GM23338 (cell line): ENCODE results near the gene CTTN. TPM values are rescaled to one million over a fixed set of nuclear protein-coding genes. Genes with fewer than 3 reads are reported as not detected.

Experiments
- ATAC-seq: fragments of 200-7000 bp; cut with Tn5 transposase; 3 replicates; pipeline ENCODE4 v1.9.1; 2020
- DNase-seq: peaks from one replicate; pipeline ENCODE4 v3.0.0-alpha.2; 2015; ENCODE audit warnings: low spot score
- H2AFZ ChIP-seq: fragments of 200-600 bp; sonication (generic); 2 replicates; pipeline ENCODE4 v1.8.0; 2016; ENCODE audit warnings: antibody characterized with exemption, mild to moderate bottlenecking, moderate library complexity
- H3F3A ChIP-seq: fragments of 200-600 bp; sonication (generic); replicated peaks from 2 replicates; pipeline ENCODE4 v1.8.0; 2017; ENCODE audit warnings: antibody characterized with exemption, mixed run types, low read depth
- H3K27ac ChIP-seq: fragments of 200-600 bp; sonication (generic); 2 replicates; pipeline ENCODE4 v1.6.1; 2016; ENCODE audit warnings: low read depth
- H3K27me3 ChIP-seq: fragments of 200-600 bp; sonication (generic); 2 replicates; pipeline ENCODE4 v1.8.0; 2016; ENCODE audit warnings: mild to moderate bottlenecking, mixed run types, moderate library complexity; ENCODE audit not compliant: insufficient read depth
- H3K36me3 ChIP-seq: fragments of 200-600 bp; sonication (generic); 2 replicates; pipeline ENCODE4 v1.8.0; 2016; ENCODE audit warnings: mild to moderate bottlenecking; ENCODE audit not compliant: insufficient read depth
- H3K4me1 ChIP-seq: fragments of 200-600 bp; sonication (generic); 2 replicates; pipeline ENCODE4 v1.8.0; 2016; ENCODE audit warnings: mild to moderate bottlenecking, moderate library complexity; ENCODE audit not compliant: insufficient read depth
- H3K4me2 ChIP-seq: fragments of 200-600 bp; sonication (generic); 2 replicates; pipeline ENCODE4 v1.7.1; 2017; ENCODE audit warnings: mixed run types
- H3K4me3 ChIP-seq: fragments of 200-600 bp; sonication (generic); 2 replicates; pipeline ENCODE4 v1.6.1; 2016; ENCODE audit warnings: mixed run types
- H3K79me2 ChIP-seq: fragments of 200-600 bp; sonication (generic); replicated peaks from 2 replicates; pipeline ENCODE4 v1.8.0; 2017; ENCODE audit warnings: mild to moderate bottlenecking; ENCODE audit not compliant: insufficient read depth
- H3K9me2 ChIP-seq: fragments of 200-600 bp; sonication (generic); 2 replicates; pipeline ENCODE4 v1.8.0; 2017; ENCODE audit not compliant: insufficient read depth
- H4K20me1 ChIP-seq: fragments of 200-600 bp; sonication (generic); replicated peaks from 2 replicates; pipeline ENCODE4 v1.8.0; 2017; ENCODE audit warnings: mild to moderate bottlenecking; ENCODE audit not compliant: insufficient read depth
- H3K27ac Mint-ChIP-seq: 2 replicates; pipeline ENCODE4 v1.8.0; 2020; ENCODE audit warnings: inconsistent platforms, mild to moderate bottlenecking, moderate library complexity, mixed read lengths
- H3K27me3 Mint-ChIP-seq: 3 replicates; pipeline ENCODE4 v1.8.0; 2022; ENCODE audit warnings: low read depth, mild to moderate bottlenecking, moderate library complexity, mixed read lengths, inconsistent platforms; ENCODE audit not compliant: insufficient read depth, poor library complexity
- H3K36me3 Mint-ChIP-seq: 3 replicates; pipeline ENCODE4 v1.8.0; 2021; ENCODE audit warnings: low read depth, mild to moderate bottlenecking, inconsistent platforms, moderate library complexity, mixed read lengths
- H3K4me1 Mint-ChIP-seq: 3 replicates; pipeline ENCODE4 v1.8.0; 2020; ENCODE audit warnings: mild to moderate bottlenecking, inconsistent platforms, mixed read lengths
- H3K4me3 Mint-ChIP-seq: 3 replicates; pipeline ENCODE4 v1.8.0; 2021; ENCODE audit warnings: moderate library complexity, mild to moderate bottlenecking, inconsistent platforms, mixed read lengths
- H3K9me3 Mint-ChIP-seq: 3 replicates; pipeline ENCODE4 v1.8.0; 2020; ENCODE audit warnings: moderate library complexity, mild to moderate bottlenecking, inconsistent platforms, mixed read lengths
- CREB1 ChIP-seq: fragments of 250-450 bp; sonication (Bioruptor Pico); IDR thresholded peaks from 2 replicates; pipeline ENCODE4 v1.5.0; 2020; ENCODE audit warnings: low read depth, mild to moderate bottlenecking, moderate library complexity
- EZH2 ChIP-seq: fragments of 200-600 bp; sonication (generic); IDR thresholded peaks from one replicate; pipeline ENCODE4 v1.8.0; 2017; ENCODE audit warnings: antibody characterized with exemption, mild to moderate bottlenecking, low read depth; ENCODE audit not compliant: unreplicated experiment
- EZH2phosphoT487 ChIP-seq: fragments of 200-600 bp; sonication (generic); IDR thresholded peaks from one replicate; pipeline ENCODE4 v1.8.1; 2018; ENCODE audit warnings: antibody characterized with exemption; ENCODE audit not compliant: unreplicated experiment
- JUNB ChIP-seq: IDR thresholded peaks from one replicate; pipeline ENCODE4 v1.6.1; 2016; ENCODE audit warnings: antibody characterized with exemption; ENCODE audit not compliant: unreplicated experiment
- NANOG ChIP-seq: IDR thresholded peaks from 2 replicates; pipeline ENCODE4 v1.6.1; 2016; ENCODE audit warnings: antibody characterized with exemption, borderline replicate concordance
- POLR2AphosphoS5 ChIP-seq: IDR thresholded peaks from 2 replicates; pipeline ENCODE4 v1.6.1; 2016; ENCODE audit warnings: antibody characterized with exemption, low read depth
- STAT1 ChIP-seq: IDR thresholded peaks from one replicate; pipeline ENCODE4 v1.6.1; 2016; ENCODE audit warnings: antibody characterized with exemption; ENCODE audit not compliant: unreplicated experiment
- ZNF114 ChIP-seq: fragments of 250-450 bp; sonication (Bioruptor Pico); IDR thresholded peaks from 2 replicates; pipeline ENCODE4 v1.5.0; 2020; ENCODE audit warnings: mild to moderate bottlenecking, moderate library complexity
- ZNF331 ChIP-seq: fragments of 250-450 bp; sonication (Bioruptor Pico); IDR thresholded peaks from 2 replicates; pipeline ENCODE4 v1.5.0; 2020; ENCODE audit warnings: low read depth, mild to moderate bottlenecking, moderate library complexity
- polyA plus RNA-seq: library from polyadenylated mRNA; unstranded; fragments of >200 nt; fragmentation: Nextera tagmentation; extraction: Ambion mirVana; gene quantifications from 2 replicates; pipeline ENCODE4 v1.2.1, GENCODE V29; 2016
- total RNA-seq: library from RNA; depleted of rRNA; stranded (reverse); fragments of >200 nt; shearing (Covaris generic); gene quantifications from 2 replicates; pipeline ENCODE4 v1.2.3, GENCODE V29; 2014
- TF ChIP-seq, protein P1 (sequence below): IDR thresholded peaks from 2 replicates; pipeline ENCODE4 v1.6.1; 2016; ENCODE audit warnings: antibody characterized with exemption
- TF ChIP-seq, protein P2 (sequence below): IDR thresholded peaks from one replicate; pipeline ENCODE4 v1.6.1; 2018; ENCODE audit warnings: antibody characterized with exemption; ENCODE audit not compliant: unreplicated experiment
- TF ChIP-seq, protein P3 (sequence below), 2 experiments: fragments of 200-600 bp in 1 of 2; sonication (generic) in 1 of 2; conservative IDR thresholded peaks; 2 replicates each; pipeline versions ENCODE4 v1.5.1 to v1.6.1; 2016 to 2017; ENCODE audit warnings: antibody characterized with exemption in 2 of 2, low read depth in 2 of 2, mild to moderate bottlenecking in 2 of 2, moderate library complexity in 1 of 2
- TF ChIP-seq, protein P4 (sequence below): fragments of 250-450 bp; sonication (Bioruptor Pico); IDR thresholded peaks from 2 replicates; pipeline ENCODE4 v1.5.0; 2020; ENCODE audit warnings: mild to moderate bottlenecking, moderate library complexity

The CTTN gene
- total and polyA plus RNA-seq, 2 experiments from 2014 or later = 163 to 343 TPM

DNA sequence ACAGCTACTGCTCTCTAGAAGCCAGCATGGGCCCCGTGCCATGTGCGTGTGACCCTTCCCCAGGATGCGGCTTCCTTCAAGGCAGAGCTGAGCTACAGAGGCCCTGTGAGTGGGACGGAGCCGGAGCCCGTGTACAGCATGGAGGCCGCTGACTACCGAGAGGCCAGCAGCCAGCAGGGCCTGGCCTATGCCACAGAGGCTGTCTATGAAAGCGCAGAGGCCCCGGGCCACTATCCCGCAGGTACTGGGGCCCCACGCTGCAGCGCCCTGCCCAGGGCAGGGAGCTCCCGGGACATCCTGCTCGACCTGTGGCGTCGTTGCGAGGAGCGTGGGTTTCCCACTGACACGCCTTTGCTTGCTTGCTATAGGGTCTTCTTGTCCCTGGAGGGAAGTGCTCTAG is 34.7 kb downstream of the CTTN start:
- Mint-ChIP-seq H3K4me1 (peaks cover 4% of the 10 kb centered on the region; the same call in 1 of the 3 replicates), H3K36me3 (peaks cover 89% of the 10 kb centered on the region), H3K27ac (no peak overlapping the region), H3K9me3 (peaks cover 2% of the 10 kb centered on the region; the same call in 1 of the 3 replicates), H3K27me3 (peaks cover 2% of the 10 kb centered on the region), H3K4me3 (no peak overlapping the region)
- no peaks in the 10 kb centered on the region for H3F3A ChIP-seq
- peaks cover 14% of the 10 kb centered on the region for H4K20me1 ChIP-seq
- H3K4me1 ChIP-seq = no peaks in the 10 kb centered on the region
- no peak overlapping the region for H3K4me2 ChIP-seq
- H3K36me3 ChIP-seq = peaks cover 22% of the 10 kb centered on the region; the same call in 1 of the 2 replicates
- no peaks in the 10 kb centered on the region for H3K9me2 ChIP-seq
- no peaks in the 10 kb centered on the region for H3K79me2 ChIP-seq
- no peak for TF ChIP-seq NANOG
- no peak for TF ChIP-seq EZH2phosphoT487
- no peak for TF ChIP-seq STAT1
- TF ChIP-seq, protein P1, sequence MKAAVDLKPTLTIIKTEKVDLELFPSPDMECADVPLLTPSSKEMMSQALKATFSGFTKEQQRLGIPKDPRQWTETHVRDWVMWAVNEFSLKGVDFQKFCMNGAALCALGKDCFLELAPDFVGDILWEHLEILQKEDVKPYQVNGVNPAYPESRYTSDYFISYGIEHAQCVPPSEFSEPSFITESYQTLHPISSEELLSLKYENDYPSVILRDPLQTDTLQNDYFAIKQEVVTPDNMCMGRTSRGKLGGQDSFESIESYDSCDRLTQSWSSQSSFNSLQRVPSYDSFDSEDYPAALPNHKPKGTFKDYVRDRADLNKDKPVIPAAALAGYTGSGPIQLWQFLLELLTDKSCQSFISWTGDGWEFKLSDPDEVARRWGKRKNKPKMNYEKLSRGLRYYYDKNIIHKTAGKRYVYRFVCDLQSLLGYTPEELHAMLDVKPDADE = no peak
- TF ChIP-seq POLR2AphosphoS5 = no peak
- TF ChIP-seq, protein P2, sequence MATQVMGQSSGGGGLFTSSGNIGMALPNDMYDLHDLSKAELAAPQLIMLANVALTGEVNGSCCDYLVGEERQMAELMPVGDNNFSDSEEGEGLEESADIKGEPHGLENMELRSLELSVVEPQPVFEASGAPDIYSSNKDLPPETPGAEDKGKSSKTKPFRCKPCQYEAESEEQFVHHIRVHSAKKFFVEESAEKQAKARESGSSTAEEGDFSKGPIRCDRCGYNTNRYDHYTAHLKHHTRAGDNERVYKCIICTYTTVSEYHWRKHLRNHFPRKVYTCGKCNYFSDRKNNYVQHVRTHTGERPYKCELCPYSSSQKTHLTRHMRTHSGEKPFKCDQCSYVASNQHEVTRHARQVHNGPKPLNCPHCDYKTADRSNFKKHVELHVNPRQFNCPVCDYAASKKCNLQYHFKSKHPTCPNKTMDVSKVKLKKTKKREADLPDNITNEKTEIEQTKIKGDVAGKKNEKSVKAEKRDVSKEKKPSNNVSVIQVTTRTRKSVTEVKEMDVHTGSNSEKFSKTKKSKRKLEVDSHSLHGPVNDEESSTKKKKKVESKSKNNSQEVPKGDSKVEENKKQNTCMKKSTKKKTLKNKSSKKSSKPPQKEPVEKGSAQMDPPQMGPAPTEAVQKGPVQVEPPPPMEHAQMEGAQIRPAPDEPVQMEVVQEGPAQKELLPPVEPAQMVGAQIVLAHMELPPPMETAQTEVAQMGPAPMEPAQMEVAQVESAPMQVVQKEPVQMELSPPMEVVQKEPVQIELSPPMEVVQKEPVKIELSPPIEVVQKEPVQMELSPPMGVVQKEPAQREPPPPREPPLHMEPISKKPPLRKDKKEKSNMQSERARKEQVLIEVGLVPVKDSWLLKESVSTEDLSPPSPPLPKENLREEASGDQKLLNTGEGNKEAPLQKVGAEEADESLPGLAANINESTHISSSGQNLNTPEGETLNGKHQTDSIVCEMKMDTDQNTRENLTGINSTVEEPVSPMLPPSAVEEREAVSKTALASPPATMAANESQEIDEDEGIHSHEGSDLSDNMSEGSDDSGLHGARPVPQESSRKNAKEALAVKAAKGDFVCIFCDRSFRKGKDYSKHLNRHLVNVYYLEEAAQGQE = no peak
- TF ChIP-seq CREB1 (CRISPR knock-in tag) = no peak
- no peak for TF ChIP-seq JUNB
- no peak for TF ChIP-seq ZNF114 (CRISPR knock-in tag)
- no peak for TF ChIP-seq ZNF331
- TF ChIP-seq EZH2 = no peak
- TF ChIP-seq, protein P3, sequence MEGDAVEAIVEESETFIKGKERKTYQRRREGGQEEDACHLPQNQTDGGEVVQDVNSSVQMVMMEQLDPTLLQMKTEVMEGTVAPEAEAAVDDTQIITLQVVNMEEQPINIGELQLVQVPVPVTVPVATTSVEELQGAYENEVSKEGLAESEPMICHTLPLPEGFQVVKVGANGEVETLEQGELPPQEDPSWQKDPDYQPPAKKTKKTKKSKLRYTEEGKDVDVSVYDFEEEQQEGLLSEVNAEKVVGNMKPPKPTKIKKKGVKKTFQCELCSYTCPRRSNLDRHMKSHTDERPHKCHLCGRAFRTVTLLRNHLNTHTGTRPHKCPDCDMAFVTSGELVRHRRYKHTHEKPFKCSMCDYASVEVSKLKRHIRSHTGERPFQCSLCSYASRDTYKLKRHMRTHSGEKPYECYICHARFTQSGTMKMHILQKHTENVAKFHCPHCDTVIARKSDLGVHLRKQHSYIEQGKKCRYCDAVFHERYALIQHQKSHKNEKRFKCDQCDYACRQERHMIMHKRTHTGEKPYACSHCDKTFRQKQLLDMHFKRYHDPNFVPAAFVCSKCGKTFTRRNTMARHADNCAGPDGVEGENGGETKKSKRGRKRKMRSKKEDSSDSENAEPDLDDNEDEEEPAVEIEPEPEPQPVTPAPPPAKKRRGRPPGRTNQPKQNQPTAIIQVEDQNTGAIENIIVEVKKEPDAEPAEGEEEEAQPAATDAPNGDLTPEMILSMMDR (conservative IDR thresholded peaks at IDR 0.05; ENCODE audit: low read depth in 2 of 2) = no peak
- TF ChIP-seq, protein P4, sequence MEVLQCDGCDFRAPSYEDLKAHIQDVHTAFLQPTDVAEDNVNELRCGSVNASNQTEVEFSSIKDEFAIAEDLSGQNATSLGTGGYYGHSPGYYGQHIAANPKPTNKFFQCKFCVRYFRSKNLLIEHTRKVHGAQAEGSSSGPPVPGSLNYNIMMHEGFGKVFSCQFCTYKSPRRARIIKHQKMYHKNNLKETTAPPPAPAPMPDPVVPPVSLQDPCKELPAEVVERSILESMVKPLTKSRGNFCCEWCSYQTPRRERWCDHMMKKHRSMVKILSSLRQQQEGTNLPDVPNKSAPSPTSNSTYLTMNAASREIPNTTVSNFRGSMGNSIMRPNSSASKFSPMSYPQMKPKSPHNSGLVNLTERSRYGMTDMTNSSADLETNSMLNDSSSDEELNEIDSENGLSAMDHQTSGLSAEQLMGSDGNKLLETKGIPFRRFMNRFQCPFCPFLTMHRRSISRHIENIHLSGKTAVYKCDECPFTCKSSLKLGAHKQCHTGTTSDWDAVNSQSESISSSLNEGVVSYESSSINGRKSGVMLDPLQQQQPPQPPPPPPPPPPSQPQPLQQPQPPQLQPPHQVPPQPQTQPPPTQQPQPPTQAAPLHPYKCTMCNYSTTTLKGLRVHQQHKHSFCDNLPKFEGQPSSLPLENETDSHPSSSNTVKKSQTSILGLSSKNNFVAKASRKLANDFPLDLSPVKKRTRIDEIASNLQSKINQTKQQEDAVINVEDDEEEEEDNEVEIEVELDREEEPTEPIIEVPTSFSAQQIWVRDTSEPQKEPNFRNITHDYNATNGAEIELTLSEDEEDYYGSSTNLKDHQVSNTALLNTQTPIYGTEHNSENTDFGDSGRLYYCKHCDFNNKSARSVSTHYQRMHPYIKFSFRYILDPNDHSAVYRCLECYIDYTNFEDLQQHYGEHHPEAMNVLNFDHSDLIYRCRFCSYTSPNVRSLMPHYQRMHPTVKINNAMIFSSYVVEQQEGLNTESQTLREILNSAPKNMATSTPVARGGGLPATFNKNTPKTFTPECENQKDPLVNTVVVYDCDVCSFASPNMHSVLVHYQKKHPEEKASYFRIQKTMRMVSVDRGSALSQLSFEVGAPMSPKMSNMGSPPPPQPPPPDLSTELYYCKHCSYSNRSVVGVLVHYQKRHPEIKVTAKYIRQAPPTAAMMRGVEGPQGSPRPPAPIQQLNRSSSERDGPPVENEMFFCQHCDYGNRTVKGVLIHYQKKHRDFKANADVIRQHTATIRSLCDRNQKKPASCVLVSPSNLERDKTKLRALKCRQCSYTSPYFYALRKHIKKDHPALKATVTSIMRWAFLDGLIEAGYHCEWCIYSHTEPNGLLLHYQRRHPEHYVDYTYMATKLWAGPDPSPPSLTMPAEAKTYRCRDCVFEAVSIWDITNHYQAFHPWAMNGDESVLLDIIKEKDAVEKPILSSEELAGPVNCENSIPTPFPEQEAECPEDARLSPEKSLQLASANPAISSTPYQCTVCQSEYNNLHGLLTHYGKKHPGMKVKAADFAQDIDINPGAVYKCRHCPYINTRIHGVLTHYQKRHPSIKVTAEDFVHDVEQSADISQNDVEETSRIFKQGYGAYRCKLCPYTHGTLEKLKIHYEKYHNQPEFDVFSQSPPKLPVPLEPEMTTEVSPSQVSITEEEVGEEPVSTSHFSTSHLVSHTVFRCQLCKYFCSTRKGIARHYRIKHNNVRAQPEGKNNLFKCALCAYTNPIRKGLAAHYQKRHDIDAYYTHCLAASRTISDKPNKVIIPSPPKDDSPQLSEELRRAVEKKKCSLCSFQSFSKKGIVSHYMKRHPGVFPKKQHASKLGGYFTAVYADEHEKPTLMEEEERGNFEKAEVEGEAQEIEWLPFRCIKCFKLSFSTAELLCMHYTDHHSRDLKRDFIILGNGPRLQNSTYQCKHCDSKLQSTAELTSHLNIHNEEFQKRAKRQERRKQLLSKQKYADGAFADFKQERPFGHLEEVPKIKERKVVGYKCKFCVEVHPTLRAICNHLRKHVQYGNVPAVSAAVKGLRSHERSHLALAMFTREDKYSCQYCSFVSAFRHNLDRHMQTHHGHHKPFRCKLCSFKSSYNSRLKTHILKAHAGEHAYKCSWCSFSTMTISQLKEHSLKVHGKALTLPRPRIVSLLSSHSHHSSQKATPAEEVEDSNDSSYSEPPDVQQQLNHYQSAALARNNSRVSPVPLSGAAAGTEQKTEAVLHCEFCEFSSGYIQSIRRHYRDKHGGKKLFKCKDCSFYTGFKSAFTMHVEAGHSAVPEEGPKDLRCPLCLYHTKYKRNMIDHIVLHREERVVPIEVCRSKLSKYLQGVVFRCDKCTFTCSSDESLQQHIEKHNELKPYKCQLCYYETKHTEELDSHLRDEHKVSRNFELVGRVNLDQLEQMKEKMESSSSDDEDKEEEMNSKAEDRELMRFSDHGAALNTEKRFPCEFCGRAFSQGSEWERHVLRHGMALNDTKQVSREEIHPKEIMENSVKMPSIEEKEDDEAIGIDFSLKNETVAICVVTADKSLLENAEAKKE (CRISPR knock-in tag) = no peak
- no peak overlapping the region for H2AFZ ChIP-seq
- DNase-seq (no peak), ATAC-seq (no peak)
- H3K4me3 ChIP-seq = no peak overlapping the region
- no peaks in the 10 kb centered on the region for H3K27me3 ChIP-seq
- H3K27ac ChIP-seq = no peak overlapping the region
